IPS-18a (cell line): Measurements from ENCODE around the gene PUS3.

Experiments
- H3K27ac ChIP-seq: one replicate; pipeline ENCODE4 v1.5.1; 2013; ENCODE audit warnings: low read length
- H3K27me3 ChIP-seq: one replicate; pipeline ENCODE4 v1.6.1; 2013; ENCODE audit warnings: mild to moderate bottlenecking, low read length; ENCODE audit not compliant: control insufficient read depth, insufficient read depth
- H3K36me3 ChIP-seq: one replicate; pipeline ENCODE4 v1.6.1; 2013; ENCODE audit warnings: low read depth, low read length; ENCODE audit not compliant: control insufficient read depth
- H3K4me1 ChIP-seq: one replicate; pipeline ENCODE4 v1.6.1; 2013; ENCODE audit warnings: low read depth, low read length; ENCODE audit not compliant: control insufficient read depth
- H3K4me3 ChIP-seq: one replicate; pipeline ENCODE4 v1.5.1; 2013; ENCODE audit warnings: low read length
- H3K9ac ChIP-seq: one replicate; pipeline ENCODE4 v1.6.1; 2013; ENCODE audit warnings: mild to moderate bottlenecking, low read length, moderate library complexity
- H3K9me3 ChIP-seq: one replicate; pipeline ENCODE4 v1.6.1; 2013; ENCODE audit warnings: low read depth, low read length; ENCODE audit not compliant: control insufficient read depth

Gene PUS3

GRCh38 chr11:125902927-125903710 is at the start of gene PUS3:
Gene PUS3, minus strand, starts transcription at chr11:125903206. Its CDS starts 6,922 bp downstream, at chr11:125896284.
- no peaks in the 10 kb centered on the region for H3K9me3 ChIP-seq
- H3K27me3 ChIP-seq = peaks cover 17% of the 10 kb centered on the region
- H3K27ac ChIP-seq = no peak within 1 kb of the TSS
- H3K9ac ChIP-seq = peak within 1 kb of the TSS; percentile 62
- peaks cover 18% of the 10 kb centered on the region for H3K36me3 ChIP-seq
- H3K4me1 ChIP-seq = no peaks in the 10 kb centered on the region
- peak within 1 kb of the TSS; percentile 85 for H3K4me3 ChIP-seq

- Histone ChIP-seq H3K4me3 (no peak overlapping the region), H3K4me1 (no peaks in the 10 kb centered on the region), H3K27ac (no peak overlapping the region), H3K27me3 (no peaks in the 10 kb centered on the region), H3K9me3 (no peaks in the 10 kb centered on the region), H3K9ac (no peak overlapping the region), H3K36me3 (no peaks in the 10 kb centered on the region)
These were observed 49.6 kb upstream of the PUS3 start for GRCh38 chr11:125952559-125952958.

GRCh38 chr11:125951731-125952130 is 48.7 kb upstream of the PUS3 start:
- Histone ChIP-seq H3K27me3 (no peaks in the 10 kb centered on the region), H3K9ac (no peak overlapping the region), H3K9me3 (no peaks in the 10 kb centered on the region), H3K27ac (no peak overlapping the region), H3K4me1 (no peaks in the 10 kb centered on the region), H3K36me3 (no peaks in the 10 kb centered on the region), H3K4me3 (no peak overlapping the region)

- no peak overlapping the region for H3K9ac ChIP-seq
- H3K27me3 ChIP-seq = no peaks in the 10 kb centered on the region
- H3K27ac ChIP-seq = no peak overlapping the region
- H3K4me3 ChIP-seq = no peak overlapping the region
- no peaks in the 10 kb centered on the region for H3K9me3 ChIP-seq
- H3K4me1 ChIP-seq = no peaks in the 10 kb centered on the region
- H3K36me3 ChIP-seq = no peaks in the 10 kb centered on the region
These were observed 48.0 kb upstream of the PUS3 start for GRCh38 chr11:125950696-125951651.

GRCh38 chr11:125950178-125950490 is 47.1 kb upstream of the PUS3 start:
- H3K4me3 ChIP-seq = no peak overlapping the region
- no peaks in the 10 kb centered on the region for H3K27me3 ChIP-seq
- no peak overlapping the region for H3K9ac ChIP-seq
- no peak overlapping the region for H3K27ac ChIP-seq
- H3K9me3 ChIP-seq = no peaks in the 10 kb centered on the region
- H3K36me3 ChIP-seq = no peaks in the 10 kb centered on the region
- no peaks in the 10 kb centered on the region for H3K4me1 ChIP-seq

- no peaks in the 10 kb centered on the region for H3K4me1 ChIP-seq
- no peak overlapping the region for H3K27ac ChIP-seq
- H3K9me3 ChIP-seq = no peaks in the 10 kb centered on the region
- H3K36me3 ChIP-seq = no peaks in the 10 kb centered on the region
- H3K27me3 ChIP-seq = no peaks in the 10 kb centered on the region
- no peak overlapping the region for H3K4me3 ChIP-seq
- H3K9ac ChIP-seq = no peak overlapping the region
These were observed 46.5 kb upstream of the PUS3 start for GRCh38 chr11:125949271-125950177.

- Histone ChIP-seq H3K9ac (no peak overlapping the region), H3K4me1 (no peaks in the 10 kb centered on the region), H3K36me3 (no peaks in the 10 kb centered on the region), H3K27ac (no peak overlapping the region), H3K4me3 (no peak overlapping the region), H3K27me3 (no peaks in the 10 kb centered on the region), H3K9me3 (no peaks in the 10 kb centered on the region)
These were observed 45.5 kb upstream of the PUS3 start for GRCh38 chr11:125948278-125949051.

GRCh38 chr11:125947419-125948277 is 44.6 kb upstream of the PUS3 start:
- H3K9ac ChIP-seq = no peak overlapping the region
- H3K27me3 ChIP-seq = no peaks in the 10 kb centered on the region
- H3K4me1 ChIP-seq = no peaks in the 10 kb centered on the region
- no peaks in the 10 kb centered on the region for H3K36me3 ChIP-seq
- H3K4me3 ChIP-seq = no peak overlapping the region
- H3K9me3 ChIP-seq = no peaks in the 10 kb centered on the region
- H3K27ac ChIP-seq = no peak overlapping the region

GRCh38 chr11:125946712-125947418 is 43.9 kb upstream of the PUS3 start:
- no peaks in the 10 kb centered on the region for H3K9me3 ChIP-seq
- no peaks in the 10 kb centered on the region for H3K36me3 ChIP-seq
- H3K4me3 ChIP-seq = no peak overlapping the region
- no peak overlapping the region for H3K9ac ChIP-seq
- no peak overlapping the region for H3K27ac ChIP-seq
- no peaks in the 10 kb centered on the region for H3K27me3 ChIP-seq
- H3K4me1 ChIP-seq = peaks cover 4% of the 10 kb centered on the region
